Left kidney (tissue), 2 donors: ENCODE data around the gene SCRG1. TPM values are rescaled to one million over a fixed set of nuclear protein-coding genes. Genes with fewer than 3 reads are reported as not detected.

ENCODE experiments used
- DNase-seq: peaks from one replicate; pipeline ENCODE4 v3.0.0-alpha.2; 2013
- polyA plus RNA-seq: library from polyadenylated mRNA; unstranded; fragments of 120-200 nt; gene quantifications from one replicate; pipeline ENCODE4 v1.2.1, GENCODE V29; 2013; ENCODE audit not compliant: insufficient read length

SCRG1 gene
- polyA plus RNA-seq, 1 donor, result 0.45 TPM

DNA sequence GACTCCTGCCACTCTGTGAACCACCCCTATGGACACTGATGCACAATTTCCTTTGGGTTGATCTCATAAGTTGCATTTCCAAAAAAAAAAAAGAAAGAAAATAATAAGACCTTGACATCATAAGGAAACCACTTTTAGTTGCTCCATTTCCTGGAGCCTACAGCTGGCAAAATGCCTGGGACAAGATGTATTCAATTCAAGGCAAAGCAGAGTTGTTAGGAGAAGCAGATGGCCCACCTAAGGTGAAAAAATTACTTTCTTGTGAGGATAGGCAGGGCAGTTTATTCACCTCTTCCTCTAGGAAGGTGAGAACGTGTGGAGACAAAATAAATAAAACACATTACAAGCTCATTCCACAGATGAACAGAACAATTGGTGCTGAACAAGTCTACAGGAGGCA, 14.1 kb upstream of the SCRG1 start:
- DNase-seq, result no peak

DNA sequence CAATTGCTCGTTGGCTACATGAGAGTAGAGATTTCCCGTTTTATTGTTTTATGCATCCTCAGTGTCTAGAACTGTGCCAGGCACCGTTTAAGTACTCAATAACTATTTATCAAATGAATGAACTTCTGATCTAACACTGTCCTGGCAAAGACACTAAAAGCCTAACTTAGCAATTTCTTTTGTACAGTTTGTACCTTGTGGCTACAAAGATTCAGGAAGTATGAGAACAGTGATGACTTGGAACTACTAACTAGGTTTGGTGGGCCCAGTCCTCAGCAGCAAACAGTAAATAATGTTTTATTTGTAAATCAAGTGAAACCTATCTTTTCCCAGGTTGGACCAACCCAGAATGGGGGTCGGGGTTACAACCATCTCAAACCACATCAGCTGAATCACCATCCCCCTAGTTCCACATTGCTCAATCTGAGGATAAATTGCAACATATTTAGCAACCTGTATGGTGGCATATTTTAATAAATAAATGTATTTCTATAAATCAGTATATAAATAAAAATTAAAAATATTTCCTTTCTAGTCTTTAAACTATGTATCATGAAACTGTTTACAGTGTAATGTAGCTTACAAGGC, 12.3 kb upstream of the SCRG1 start:
- no peak for DNase-seq

DNA sequence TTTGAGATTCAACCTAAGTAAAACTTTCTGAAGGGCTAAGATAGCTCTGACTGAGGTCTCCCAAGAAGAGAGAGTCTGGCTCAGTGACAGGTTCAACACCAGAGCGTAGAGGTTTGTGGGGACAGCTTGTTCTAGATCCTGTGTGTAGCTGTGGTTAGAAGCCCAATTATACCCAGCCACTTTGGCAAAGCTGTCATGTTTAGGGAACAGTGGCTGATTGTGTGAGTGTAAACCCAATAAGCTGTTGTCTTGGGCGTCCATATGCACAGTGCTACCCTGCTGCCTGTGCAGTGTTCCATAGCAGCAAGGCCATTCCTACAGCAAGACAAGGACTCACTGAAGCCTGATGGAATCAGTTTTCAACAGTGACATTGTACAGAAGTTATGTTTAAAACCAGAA, 11.2 kb upstream of the SCRG1 start:
- peak; percentile 11 for DNase-seq

DNA sequence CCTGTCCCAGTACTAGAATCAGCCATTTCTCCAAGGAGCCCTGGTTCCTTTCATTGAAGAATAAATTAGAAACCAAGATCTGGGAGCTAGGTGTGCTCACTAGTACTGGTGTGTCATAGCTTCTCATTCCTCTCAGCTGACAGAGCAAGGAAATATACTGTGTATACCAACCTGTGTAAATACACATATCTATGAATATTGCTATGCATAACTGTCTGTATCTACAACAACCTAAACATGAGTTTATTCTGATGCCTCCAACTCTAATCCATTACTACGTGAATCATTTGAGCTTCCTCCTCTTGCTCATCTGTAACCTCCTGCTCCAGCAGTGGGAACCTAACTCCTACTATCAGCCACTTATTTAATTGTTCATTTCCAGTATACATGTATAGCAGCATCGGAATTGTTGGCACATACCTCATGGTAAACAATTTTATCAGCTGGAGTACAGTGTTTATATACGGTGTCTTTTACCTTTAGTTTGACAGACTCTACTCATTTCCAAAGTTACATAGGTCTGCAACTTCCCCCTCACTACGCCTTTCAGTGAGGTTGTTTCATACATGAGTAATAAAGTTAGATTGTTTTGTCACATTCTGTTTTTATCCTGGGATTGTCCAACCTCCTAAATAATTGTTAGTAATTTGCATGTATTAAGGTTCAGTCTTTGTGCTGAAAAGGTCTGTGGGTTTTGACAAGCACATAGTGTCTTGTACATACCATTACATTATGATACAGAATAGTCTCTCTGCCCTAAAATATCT, 7.1 kb upstream of the SCRG1 start:
- DNase-seq, result no peak

DNA sequence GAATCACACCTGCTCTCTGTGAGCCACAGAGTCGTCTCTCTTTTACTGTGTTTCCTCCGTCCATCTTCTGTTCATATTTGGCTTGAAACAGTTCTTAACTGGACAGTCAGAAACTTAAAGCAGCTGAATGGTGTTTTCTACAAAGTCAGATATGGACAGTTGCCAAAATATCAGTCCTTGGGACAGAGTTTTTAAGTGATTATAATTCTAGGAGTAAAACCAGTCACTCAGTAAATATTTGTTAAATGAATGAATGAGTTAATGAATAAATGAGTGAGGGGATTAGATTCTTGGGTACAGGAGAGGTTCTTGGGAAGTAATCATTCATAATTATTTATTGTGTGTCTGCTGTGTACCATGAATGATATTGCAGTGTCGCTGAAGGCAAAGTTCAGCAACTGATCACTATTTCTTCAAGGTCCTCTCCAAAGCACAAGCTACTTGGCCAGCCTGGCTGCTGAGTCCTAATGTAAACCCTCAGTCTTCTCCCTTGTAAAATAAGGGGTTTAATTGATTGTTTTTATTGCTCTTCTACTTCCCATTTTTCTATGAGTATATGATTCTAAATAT, 5.5 kb upstream of the SCRG1 start:
- DNase-seq, result no peak

DNA sequence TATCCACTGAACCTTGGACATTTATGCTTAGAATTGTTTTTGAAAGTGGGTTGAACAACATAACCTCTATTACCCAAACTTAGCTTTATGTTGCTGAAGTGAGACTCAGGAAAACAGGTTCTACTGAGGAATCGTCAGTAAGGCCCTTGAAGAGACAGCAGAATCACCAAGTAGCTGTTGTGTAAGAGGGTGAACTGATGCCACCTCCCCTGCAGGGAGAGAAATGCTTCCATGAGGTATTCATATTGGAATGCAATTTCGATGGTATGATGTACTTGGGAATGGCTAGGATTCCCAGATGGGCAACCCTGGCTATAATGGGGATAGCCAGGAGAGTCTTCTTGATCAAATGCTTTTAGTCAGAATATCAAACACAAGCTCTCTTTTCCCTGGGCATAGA, 4.1 kb upstream of the SCRG1 start:
- DNase-seq, result no peak

DNA sequence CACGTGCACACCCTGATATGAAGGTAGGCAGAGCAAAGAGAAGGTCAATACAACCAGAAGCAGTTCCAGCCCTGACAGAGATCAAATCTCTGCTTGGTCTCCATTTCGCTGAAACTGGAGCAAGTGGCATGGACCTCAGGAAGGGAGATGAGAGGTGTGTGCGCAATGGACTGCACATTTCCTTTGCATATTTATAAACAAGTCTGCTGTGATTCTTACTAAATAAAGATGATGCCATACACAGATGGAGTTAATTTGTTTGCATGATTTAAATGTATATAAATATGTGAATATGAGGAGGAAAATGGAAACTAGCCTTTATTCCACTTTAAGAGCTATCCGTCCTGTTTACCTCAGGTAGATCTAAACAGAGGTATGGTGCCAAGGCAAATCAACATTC, 2.1 kb upstream of the SCRG1 start:
- no peak for DNase-seq

DNA sequence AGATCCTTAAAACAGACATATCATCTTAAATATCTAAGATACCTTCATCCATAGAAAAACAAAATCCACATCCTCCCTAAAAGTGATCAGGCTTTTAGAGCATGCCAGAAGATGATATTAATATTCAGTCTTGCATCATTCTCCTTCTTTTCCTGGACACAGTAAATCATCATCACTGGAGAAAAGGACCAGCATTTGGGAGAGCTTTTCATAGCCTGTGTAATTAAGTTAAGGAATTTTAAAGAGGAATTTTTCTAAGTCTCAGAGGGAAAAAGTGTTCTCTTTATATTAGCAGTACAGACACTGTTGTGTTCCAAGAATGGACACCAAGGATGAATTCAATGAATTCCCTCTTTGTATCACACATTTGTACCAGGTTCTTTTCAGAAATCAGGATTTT, 696 bp downstream of the SCRG1 start:
- DNase-seq, result no peak

DNA sequence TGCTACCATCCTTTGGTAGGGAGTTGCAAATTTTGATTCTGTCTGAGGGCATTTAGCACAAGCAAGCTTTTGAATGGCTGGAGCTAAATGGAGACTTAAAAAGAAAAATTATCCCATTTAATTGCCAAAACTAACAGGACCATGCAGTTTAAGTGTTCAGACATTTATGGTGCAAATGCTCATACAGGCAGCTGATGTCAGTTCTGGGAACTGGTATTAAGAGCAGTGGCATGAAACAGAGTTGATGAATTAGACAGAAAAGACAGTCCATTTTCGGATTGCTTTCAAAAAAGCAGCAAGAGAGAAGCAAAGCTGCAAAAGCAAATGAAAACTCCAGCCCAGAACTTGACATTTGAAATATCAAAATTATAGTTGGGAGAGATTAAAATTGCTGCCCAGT, 1.3 kb downstream of the SCRG1 start:
- no peak for DNase-seq

DNA sequence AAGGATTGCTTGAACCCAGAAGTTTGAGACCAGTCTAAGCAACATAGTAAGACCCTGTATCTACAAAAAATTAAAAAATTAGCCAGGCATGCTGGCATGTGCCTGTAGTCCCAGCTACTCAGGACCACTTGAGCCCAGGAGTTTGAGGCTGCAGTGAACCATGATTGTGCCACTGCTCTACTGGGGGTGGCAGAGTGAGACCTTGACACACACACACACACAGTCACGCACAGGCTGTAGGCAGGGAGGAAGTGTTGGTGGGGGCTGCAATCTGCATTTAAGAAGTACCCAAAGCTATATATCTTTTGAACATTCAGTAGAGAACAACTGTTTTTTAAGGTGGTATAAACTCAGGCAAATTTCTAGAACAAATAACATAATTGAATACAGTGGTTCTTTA, 7.2 kb downstream of the SCRG1 start:
- no peak for DNase-seq

DNA sequence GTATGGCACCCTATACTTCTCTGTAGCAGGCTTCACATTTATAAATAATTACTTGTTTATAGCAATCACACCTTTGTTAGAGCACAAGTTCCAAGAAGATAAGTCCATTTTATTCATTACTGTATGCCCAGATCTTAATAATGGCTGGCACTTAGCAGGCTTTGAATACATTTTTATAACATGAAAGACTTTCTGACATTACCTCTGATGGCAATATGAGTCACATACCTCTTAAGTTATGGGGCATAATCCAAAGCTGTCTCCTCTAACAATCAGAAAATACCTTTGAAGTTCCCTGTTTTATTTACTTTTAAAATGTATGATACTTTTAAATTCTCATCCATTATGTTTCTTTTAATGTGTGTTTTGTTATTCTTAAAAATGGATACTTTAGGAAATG, 12.2 kb downstream of the SCRG1 start:
- DNase-seq, result no peak

DNA sequence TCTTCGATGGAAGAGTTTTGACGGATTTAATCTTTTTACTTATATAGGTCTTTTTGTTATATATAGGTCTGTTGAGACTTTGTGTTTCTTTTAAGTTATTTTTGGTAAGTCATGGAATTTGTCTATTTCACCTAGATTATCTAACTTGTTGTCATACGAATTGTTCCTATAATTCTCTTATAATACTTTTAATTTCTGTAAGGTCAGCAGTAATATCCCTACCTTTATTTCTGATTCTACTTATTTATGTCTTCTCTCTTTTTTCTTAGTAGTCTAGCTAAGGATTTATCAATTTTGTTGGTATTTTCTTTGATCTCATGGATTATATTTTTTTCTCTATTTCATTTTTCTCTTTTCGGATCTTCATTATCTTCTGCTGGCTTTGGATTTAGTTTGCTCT, 16.6 kb downstream of the SCRG1 start:
- DNase-seq, result no peak

DNA sequence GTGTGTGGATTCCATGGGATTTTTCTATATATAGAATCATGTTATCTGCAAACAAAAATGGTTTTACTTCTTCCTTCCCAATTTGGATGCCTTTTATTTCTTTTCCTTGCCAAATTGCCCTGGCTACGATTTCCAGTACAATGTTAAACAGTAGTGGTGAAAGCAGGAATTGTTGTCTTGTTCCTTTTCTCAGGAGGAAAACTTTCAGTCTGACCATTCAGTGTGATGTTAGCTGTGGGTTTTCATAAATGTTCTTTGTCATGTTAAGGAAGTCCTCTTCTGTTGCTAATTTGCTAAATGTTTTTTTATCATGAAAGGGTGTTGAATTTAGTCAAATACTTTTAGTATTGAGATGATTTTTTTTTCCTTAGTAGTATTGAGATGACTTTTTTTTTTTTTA, 17.3 kb downstream of the SCRG1 start:
- no peak for DNase-seq

DNA sequence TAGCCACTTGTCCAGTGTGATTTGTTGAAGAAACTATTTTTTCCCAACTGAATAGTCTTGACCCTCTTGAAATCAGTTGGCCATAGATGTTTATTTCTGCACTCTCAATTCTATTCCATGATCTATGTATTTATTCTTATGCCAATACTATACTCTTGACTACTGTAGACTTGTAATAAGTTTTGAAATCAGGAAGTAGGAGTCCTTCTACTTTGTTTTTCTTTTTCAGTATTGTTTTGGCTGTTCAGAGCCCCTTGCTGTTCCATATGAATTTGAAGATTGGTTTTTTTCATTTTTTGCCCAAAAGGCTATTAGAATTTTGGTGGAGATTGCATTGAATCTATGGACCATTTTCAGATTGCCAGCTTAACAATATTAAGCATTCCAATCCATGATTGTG, 17.9 kb downstream of the SCRG1 start:
- no peak for DNase-seq

DNA sequence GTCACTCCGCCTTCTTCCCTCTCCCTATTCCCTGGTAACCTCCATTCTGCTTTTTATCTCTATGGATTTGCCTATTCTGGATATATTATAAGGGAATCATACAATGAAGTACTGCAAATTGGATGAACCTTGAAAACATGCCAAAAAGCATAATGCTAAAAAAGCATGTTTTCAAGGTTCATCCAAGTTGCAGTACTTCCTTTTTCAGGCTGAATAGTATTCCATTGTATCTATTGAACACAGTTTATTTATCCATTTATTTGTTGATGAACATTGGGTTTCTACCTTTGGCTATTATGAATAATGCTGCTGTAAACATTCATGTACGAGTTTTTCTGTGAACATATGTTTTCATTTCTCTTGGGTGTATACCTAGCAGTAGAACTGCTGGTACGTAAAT, 19.0 kb downstream of the SCRG1 start:
- DNase-seq, result no peak

DNA sequence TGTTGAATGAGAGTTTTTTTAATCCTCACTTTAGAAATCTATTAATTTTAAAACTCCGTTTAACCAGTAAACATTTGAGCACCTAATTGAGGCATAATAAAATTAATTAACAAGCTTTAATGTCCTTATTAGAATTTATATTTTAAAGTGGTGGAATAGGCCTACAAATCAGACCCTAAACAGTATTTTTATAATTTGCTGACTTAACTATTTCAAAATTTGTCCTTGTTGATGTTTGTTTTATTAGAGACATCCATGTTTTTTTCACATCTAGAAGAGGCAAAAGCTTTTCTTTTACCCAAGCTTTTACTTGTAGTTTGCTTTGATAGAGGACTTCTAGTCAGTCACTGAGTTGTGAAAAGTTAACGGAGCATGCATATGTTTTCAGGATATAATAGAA, 24.3 kb downstream of the SCRG1 start:
- no peak for DNase-seq

DNA sequence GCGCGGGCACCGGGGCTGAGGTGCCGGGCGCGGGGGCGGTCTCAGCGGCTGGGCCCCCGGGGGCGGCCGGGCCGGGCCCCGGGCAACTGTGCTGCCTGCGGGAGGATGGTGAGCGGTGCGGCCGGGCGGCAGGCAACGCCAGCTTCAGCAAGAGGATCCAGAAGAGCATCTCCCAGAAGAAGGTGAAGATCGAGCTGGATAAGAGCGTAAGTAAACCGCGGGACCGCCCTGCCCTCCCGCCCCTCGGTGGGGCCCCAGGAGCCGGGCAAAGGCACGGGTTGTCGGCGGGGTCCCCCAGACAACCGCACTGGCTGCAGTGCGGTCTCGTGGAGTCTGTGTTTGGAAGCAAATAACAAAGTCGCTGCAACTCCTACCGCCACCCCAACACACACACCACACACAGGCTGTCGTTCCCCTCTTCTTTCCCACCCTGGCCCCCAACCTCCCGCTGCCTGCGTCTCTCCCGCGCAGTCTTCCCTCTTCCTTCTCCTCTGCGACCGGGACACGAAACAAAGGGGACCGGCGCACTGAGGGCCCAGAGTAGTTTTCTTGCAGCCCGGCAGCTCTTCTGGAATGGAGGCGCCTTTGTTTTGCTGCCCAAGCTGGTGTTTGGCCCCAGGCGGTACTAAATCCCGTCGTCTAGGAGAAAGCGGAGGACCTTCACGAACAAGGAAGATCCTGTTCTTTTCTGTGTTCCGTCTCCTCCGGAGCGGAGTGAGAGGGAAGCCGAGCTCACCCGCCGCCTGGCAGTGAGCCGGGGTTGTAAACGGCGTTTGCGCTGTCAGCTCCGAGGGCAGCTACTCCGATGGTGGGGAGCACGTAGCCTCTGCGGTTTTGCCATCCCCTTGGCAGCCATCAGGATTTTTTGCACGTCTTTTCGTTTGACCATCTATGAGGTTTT, 27.4 kb downstream of the SCRG1 start:
- DNase-seq, result peak; percentile 68

DNA sequence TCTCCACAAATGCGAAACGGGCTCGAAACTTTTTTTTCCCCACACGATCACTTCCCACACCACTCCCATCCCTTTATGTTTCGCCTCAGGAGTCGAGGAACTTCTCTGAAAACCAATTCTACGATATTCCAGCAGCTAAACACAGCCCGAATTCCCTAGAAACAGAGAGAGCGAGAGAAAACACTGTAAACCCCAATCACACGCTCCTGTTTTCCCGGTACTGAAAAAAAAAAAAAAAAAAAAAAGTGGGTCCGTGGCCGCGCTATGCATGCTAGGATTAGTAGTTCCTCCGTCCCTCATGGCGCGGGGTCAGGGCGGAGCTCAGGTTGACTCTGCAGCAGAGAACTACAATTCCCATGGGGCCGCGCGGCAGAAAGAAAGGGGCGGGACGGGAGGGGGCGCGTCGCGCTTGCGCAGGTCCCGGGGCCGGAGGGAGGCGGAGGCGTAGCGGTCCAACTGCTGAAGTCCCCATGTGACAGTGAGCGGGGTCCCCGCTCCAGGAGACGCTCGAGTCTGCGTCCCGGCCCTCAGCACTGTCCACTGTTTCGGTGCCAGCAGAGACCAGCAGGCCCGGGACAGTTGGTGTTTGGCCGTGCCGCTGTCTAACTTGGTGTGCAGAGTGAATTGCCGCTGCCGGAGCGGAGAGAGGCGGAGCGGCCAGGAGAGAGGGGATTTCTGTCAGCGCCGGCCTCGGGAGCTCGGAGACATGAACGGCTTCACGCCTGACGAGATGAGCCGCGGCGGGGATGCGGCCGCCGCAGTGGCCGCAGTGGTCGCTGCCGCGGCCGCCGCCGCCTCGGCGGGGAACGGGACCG, 28.2 kb downstream of the SCRG1 start, which contains the start of gene SAP30:
TSS of gene SAP30 (plus strand) at position 478 of the 815 bp plus-strand sequence. CDS start at position 707, 229 bp downstream.
- peak; percentile 99 for DNase-seq

DNA sequence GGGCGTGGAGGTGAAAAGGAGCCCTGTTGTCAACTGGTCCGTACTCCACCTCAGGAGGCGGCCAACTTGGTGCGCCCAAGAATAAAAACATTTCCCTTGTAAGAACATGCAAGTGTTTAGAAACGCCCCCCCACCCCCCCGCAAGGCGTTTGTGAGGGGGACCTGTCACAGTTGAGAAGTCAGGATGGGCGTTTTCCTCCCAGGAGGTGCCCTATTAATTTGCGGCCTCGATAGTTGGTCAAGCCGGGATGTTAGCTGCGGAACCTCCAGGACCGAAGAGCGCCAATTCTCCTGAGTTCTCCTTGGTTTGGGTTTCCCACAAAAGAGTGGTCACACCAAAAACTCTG, 28.8 kb downstream of the SCRG1 start:
- DNase-seq, result no peak

DNA sequence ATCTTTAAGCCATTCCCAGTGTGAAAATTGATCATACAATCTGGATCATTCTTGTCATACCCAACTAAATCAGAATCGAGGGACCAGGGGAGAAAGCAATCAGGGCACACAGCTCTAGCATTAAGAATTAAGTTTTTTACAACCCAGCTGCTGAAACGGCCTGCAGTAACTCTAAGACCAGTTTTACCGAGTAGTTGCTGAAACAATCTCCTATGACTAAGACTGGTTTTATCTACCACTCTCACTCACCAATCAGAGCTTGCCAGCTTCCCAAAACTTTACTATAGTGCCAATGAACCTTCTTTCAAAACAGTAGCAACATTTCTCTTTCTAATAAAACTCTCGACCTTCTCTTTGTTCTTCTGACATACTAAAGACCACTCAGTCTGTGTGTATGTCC, 31.0 kb downstream of the SCRG1 start:
- DNase-seq, result no peak

DNA sequence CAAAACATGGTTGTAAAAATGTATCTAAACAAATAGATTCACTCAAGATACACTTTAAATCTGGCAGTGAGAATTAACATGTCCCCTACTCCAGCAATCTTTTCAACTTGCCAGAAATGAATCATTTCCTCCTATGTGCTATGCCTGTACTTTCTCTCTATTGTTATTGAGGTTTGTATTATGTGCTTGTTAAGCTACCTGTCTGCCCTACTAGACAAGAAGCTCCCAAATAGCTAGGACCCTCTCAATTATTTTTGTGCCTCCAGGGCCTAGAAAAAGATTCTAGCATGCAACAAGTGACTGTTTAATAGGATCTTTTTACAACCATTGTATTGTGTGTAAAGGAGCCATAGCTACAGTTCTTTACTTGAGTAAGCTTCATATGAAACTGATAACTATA, 31.6 kb downstream of the SCRG1 start:
- DNase-seq, result no peak
